ENCODE measurements around the gene METTL3.
A peak's percentile ranks its signal among the peaks of the same experiment; 100 is the strongest.

- peak; percentile 100 for TF ChIP-seq YY1 (IDR thresholded peaks at IDR 0.05; ENCODE audit: insufficient read depth, insufficient read length)
- TF ChIP-seq ZNF274 (IDR thresholded peaks at IDR 0.05; ENCODE audit: low read depth, low read length), result no peak
Measured at GRCh38 chr14:21510735-21511657, at the start of gene METTL3.
